CD4-positive, alpha-beta T cell treated with Interleukin-1 beta for 1 hour (primary cell): ENCODE measurements around the gene CLCN4.
A peak's percentile ranks its signal among the peaks of the same experiment; 100 is the strongest.

ENCODE experiments used
- DNase-seq, 2 donors: peaks; one replicate each; pipeline ENCODE4 v3.0.0-alpha.2; 2020 to 2022

Gene CLCN4

DNA sequence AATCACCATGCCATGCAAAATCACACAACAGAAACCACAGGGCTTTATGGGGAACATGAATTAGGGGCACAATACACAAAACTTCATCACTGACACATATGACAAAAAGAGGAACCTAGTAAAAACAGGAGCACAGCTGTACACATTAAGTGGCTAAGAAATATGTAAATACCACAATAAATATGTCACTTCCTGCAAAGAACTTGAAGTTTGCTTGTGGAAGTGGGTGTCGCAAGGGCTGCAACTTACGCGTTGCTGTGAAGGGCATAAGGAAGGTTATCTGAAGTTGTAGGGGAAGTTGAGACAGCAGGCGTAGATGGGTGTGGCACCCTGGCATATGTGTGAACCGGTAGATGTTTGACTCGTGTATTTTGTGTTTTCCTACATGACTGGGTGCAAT, 42.4 kb downstream of the CLCN4 start:
- DNase-seq = peak in 1 of 2 donors; percentile 82

DNA sequence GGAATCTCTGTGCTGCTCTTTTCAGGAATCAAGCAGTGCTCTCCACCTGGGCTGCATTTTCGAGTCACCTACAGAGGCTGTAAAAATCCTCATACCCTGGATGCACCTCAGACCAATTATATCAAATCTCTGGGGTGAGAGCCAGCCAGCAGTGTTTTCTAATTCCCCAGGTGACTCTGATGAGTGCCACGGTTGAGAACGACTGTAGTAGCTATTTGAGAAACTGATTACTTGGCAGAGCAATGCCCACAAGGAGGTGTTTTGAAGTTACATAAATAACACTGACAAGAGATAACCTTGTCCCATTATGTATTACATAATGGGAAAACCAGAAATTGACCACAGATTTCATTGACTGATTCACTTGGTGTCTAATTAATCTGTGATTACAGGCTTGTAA, 46.8 kb downstream of the CLCN4 start:
- no peak for DNase-seq

DNA sequence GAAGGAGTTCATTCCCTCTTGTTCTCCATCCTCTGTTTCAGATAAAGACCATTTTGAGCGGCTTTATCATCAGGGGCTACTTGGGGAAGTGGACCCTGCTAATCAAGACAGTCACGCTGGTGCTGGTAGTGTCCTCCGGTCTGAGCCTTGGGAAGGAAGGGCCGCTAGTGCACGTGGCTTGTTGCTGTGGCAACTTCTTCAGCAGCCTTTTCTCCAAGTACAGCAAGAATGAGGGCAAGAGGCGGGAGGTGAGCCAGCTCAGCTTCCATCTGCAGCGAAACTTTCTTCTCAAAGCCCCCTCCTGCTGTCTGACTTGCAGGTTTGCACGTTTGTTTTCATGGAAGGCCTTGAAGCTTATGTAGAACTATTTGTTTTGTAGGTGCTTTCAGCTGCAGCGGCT, 49.5 kb downstream of the CLCN4 start:
- no peak for DNase-seq

DNA sequence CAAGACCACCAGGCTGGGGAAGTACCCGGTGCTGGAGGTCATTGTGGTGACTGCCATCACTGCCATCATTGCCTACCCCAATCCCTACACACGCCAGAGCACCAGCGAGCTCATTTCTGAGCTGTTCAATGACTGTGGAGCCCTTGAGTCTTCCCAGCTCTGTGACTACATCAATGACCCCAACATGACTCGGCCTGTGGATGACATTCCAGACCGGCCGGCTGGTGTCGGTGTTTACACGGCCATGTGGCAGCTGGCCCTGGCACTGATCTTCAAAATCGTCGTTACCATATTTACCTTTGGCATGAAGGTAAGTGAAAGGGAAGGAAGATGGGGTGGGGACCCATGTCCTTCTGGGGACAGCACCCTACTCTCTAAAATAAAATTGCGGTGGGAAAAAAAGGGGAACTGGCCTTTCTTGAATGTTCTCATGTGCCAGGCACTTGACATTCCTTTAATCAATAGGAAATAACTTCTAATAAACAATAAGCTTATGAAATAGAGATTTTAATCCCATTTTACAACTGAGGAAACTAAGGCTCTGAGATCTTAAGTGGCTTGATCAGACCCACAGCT, 51.6 kb downstream of the CLCN4 start:
- DNase-seq = no peak

DNA sequence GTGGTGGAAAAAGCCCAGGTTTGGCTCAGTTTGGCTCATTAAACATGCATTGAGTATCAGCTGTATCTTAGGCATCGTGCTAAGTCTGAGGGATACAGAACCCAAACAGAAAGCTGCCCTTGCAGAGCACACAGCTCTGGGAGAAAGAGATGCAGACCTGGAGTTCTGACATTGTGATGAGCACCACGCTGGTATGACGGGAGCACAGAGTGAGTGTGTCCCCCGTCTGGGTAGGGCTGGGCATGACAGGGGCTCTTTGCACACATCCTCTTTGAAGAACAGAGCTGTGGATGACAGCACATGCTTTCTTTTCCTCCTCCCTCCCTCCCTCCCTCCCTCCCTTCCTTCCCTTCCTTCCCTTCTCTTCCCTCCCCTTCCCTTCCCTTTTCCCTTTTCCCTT, 52.2 kb downstream of the CLCN4 start:
- no peak for DNase-seq

DNA sequence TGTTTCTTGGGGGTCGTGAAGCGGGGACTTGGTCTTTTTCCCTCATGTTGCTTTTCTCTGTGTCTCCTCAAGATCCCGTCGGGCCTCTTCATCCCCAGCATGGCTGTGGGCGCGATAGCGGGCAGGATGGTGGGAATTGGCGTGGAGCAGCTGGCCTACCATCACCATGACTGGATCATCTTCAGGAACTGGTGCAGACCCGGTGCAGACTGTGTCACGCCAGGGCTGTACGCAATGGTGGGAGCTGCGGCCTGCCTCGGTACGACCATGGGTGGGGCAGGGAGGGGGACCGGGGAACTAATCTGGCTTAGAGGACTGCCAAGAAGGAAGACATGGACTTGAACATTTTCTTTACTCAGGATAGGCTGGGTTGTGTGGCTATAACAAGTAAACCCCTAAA, 55.6 kb downstream of the CLCN4 start:
- DNase-seq = no peak

DNA sequence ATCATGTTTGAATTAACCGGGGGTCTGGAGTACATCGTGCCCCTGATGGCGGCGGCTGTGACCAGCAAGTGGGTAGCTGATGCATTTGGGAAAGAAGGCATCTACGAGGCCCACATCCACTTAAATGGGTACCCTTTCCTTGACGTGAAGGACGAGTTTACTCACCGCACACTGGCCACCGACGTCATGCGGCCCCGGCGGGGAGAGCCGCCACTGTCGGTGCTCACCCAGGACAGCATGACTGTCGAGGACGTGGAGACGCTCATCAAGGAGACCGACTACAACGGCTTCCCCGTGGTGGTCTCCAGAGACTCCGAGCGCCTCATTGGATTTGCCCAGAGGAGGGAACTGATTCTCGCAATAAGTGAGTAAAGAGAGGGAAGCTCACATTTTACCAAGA, 56.9 kb downstream of the CLCN4 start:
- DNase-seq = no peak

DNA sequence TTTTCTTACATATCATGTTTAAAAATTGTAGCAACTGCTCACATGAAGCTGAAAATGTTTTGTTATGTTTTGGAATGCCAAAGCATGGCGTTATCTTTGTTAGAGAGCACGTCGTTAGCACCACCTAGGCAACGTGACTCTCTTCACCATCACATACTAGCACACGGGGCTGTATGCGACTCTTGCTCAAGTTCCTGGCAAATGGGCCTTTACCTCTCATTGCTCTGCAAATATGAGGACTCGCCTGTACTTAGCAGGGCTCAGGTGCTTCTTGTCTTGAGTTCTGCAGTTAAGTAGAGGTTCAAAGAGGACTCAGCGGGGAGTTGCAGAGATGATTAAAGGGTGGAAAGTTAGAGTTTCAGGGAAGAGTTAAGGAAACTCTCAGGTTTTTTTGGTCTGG, 59.4 kb downstream of the CLCN4 start:
- no peak for DNase-seq

DNA sequence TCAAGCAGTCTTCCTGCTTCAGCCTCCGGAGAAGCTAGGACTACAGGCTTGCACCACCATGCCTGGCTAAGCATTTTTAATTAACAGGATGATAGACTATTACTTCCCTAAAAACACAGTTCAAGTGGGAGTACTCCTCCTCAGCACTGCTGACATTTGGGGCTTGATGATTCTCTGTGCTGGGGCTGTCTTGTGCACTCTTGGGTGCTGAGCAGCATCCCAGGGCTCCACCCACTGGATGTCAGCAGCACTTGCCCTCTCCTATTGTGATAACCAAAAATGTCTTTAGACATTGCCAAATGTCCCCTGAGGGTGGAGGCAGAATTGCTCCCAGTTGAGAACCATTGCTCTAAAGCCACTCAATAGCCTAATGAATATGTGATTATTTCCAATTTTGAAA, 60.4 kb downstream of the CLCN4 start:
- DNase-seq = peak in 1 of 2 donors; percentile 11

DNA sequence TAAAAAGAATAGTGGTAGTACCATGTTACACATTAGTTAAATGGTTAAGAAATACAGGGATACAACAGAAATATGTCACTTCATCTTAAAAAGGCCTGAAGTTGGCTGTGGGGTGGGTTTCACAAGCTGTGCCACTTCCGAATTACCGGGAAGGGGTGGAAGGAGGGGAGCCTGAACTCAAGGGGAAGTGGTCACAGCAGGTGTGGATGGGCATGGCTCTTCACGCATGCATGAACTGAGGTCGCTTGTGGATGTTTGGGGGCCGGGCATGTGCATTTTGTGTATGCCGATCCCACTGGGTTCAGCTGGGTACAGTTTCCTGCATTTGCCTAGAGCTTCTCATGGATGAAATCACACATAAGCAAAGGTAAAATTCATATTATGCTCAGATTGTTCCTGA, 64.9 kb downstream of the CLCN4 start:
- DNase-seq = no peak

DNA sequence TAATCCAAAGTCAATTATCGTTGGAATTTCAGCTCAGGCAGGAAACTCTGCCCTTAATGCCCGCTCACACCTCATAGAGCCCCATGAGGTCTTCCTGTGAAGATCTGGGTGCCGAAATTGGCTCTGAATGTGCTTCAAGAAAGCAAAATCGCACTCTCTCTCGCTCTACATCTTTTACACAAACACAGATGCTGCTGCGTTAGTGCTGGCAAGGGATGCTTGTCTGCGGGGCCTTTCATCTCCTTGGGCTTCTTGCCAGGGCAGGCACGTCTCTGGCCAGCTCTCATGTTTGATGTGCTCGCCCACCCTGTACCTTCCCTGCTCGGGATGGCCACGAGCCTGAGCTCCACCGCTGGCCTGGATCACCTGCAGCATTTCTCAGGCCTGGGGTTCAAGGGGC, 66.5 kb downstream of the CLCN4 start:
- DNase-seq = no peak

DNA sequence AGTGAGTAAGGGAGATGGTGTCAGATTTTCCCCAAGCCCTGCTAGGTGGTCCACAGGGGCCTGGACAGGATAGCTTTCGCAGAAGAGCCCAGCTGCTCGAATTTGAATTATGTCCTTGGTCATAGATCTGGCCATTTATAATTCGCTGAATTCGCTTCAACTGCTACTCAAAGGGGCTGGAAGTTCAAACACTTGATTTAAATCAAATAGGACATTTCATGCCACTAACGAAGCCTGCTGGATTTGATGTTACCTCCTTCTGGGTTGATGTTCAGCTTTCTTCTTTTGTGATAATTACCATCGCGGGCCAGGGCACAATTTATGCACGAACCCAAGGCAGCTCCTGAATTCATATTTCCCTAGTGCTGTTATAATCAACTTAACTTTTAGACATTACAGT, 67.0 kb downstream of the CLCN4 start:
- no peak for DNase-seq

DNA sequence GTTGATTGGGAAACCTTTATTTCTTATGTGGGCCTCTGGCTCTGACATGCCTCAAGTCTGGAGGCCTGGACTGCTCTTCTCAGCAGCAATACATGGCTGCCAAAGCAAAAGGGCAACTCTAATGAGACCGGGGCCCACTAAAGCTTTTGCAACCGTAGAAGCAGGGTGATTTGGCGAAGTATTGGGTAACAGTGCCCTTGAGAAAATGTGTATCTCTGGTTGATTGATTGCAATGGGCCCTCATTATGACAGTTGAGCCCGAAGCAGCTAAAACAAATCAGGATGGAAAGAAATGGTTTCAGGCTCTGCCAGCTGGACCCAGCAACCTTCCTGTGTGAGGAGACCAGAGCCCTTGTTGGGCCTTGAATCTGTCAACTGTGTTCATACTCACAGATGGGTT, 73.4 kb downstream of the CLCN4 start:
- DNase-seq = no peak

DNA sequence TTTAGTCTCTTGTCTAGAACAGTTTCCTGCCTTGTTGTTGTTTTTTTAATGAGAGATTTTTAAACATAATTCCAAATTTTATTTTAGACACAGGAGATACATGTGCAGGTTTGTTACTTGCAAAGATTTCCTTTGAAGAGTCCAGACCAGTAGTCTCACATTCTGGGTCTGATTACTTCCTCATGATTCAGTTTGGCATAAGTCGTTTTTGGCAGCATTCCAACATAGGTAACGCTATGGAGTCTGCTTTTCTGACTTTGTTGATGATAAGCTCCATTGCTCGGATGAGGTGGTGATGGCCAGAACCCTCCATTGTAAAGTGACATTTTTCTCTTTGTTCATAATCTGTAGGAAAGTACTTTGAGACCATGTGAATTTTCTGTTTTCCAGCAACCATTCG, 74.7 kb downstream of the CLCN4 start:
- no peak for DNase-seq

DNA sequence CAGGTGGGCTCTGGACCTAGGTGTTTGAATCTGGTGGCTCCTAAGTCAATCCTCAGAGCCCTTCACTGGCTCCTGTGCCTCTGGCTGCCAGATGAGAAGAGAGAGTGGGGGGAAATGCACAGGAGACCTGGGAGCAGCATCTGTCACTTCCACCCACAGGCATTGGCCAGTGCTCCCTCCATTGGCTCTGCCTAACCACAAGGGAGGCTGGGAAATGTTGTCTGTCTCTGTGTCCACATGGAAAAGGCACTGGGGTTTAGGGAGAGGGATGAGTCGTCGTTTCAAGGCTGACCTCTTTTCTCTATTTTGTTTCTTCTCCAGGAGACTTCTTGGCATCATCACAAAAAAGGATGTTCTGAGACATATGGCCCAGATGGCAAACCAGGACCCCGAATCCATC, 76.4 kb downstream of the CLCN4 start:
- no peak for DNase-seq

DNA sequence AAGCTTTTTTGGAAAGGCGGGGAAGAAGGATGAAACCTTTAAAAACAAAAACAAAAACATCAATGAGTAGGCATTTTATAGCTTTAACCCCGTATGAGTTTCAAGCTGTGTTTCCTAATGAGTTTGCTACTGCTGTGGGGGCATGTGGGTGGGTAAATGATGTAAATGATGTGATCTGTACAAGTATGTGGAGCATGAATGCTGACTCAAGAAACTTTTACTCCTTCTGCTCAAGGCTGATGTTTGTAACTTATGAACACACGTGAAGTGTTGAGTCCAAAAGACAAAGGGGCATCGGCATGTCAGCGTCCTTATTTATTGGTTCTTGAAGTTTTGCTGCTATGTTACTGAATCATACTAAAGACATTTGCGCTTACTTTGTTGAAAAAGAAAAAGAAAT, 76.9 kb downstream of the CLCN4 start:
- DNase-seq = no peak

DNA sequence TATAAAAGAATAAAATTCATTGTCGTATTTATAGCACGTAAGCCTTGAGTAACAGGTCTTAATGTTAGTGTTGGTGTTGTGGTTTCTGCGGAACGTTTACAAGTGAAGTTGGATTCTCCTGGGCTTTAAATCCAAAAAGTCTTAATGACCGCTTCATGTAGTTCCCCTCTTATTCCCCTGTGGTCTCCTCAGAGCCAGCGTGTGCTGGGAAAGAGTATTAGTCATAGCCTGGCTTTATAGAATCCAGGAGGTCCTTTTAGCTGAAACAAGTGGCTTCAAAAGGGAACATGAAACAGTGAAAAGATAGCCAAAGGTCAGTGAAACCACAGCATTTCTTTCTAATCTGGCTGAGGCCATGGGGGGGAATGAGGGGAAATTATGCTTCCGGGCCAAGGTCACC, 79.1 kb downstream of the CLCN4 start:
- DNase-seq = no peak

DNA sequence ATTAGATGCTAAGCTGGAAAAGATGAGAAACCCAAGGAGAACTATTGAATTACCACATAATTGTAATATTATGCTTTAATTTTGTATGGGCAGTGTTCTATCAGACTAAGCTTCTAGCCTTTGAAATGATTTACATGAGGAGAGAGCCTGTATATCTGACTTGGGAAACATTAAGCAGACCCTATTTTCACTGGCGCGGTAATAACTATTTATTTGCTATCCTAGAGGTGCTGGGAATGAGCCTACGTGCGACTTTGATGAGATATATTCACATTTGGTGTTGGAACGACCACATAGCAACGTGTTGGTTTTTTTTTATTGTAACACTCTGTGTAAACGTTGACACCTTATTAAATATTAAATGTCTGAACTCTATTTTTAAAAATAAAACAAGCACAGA, 80.5 kb downstream of the CLCN4 start:
- no peak for DNase-seq

DNA sequence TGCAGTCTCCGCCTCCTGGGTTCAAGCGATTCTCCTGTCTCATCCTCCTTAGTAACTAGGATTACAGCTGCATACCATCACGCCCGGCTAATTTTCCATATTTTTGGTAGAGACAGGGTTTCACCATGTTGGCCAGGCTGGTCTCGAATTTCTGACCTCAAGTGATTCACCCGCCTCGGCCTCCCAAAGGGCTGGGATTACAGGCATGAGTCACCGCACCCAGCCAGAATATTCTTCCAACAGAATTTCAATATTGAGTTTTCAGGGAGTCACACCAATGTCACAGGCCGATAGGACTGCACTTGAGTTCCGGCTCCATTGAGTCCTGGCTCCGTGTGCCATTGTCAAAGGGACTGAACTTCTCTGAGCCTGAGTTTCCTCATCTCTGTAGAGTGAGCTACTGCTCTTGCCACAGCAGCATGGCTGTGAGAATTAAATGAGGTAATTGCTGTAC, 82.9 kb downstream of the CLCN4 start:
- DNase-seq = no peak

DNA sequence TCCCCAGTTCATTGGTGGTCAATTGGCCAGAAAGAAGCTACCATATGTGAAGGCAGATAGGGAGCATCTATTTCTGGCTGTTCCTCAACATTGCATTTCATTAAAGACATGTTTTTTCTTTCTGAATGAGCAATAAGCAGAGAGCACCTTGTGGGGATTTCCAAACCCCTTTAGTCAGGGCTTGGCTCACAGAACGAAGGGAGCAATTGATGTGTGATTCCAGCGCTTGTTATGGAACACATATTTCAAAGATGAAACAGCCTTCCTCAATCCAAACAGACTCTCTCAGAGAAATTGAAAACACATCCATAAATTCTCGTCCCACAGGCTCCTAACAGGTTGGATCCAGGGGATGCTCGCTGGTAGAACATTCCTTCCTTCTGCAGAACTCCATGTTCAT, 84.1 kb downstream of the CLCN4 start:
- DNase-seq = no peak

DNA sequence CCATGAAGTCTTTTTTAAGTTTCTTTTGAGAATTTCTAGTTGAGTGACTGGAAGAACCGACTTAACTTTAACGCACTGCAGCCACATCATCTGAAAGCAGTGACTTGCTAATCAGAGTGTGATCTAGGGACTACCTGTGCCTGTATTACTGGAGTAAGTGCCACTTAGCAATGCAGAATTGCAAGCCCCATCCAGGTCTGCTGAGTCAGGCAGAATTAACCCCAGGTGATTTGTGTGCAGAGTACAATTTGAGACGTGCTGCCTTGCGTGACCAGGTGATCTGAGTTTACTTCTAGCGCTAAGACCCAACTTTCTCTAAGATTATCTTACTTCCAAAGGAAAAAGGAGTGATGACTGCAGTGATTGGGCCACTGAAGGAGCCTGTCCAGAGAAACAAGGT, 85.3 kb downstream of the CLCN4 start:
- no peak for DNase-seq

DNA sequence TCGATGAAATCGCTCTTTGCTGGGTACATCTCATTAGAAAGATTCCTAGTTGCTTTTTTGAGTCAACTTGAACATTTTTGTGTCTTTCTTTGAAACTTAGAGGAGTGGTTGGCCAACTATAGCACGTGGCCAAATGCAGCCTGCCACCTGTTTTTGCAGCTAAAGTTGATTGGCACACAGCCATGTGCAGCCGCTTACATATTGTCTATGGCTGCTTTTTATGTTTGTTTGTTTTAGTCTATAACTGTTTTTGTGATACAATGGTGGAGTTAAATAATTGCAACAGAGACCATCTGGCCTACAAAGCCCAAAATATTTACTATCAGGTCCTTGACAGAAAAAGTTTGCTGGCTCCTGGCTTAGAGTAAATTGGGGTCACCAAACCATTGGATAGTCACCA, 86.3 kb downstream of the CLCN4 start:
- DNase-seq = no peak

DNA sequence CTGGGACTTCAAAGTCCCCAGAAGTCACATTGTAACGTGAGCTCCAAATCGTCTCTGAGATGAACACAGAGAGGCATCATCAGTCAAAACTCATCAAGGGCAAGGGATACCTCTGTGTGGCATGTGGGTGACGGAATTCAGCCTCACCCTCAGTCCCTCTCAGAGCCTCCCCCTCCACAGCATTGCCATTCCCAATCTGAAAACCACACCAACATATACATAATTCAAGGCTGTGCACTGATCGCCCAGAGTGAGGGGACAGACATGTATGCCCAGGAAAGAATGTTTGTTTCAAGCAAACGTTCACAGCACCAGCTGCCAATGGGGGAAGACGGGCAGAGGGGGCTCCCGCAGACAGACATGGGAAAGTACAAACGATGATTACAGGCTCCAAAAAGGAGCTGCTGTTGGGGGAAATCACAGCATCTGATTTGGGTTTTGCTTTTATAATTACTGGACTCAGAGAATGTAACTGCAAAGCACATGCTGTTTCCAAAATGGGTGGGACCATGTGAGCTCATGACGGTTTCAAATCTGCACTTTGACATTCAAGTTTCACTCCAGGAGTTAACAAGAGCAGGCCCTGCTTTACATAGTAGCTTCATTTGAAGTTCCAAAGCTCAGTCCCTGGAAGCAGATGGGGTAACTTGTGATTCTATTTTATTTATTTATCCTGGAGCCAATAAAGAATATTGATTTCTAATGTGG, 88.3 kb downstream of the CLCN4 start:
- no peak for DNase-seq

DNA sequence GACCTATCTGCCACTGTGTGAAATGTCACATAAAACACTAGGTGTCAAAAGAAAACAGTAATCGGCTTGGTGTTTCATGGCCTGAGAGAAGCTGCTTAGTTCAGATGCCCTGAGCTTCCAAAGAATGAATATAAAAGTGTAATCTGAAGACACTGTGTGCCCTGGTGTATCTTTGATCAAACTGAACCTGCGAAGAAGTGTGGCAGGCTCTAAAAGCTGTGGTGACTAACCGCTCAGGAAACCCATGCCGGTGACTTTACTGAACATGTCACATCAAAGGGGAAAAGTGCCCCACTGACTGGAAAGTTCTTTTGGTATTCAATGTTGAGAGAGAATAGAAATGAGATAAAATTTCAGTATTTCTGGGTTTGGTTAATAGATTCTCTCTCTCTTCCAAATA, 89.1 kb downstream of the CLCN4 start:
- no peak for DNase-seq

DNA sequence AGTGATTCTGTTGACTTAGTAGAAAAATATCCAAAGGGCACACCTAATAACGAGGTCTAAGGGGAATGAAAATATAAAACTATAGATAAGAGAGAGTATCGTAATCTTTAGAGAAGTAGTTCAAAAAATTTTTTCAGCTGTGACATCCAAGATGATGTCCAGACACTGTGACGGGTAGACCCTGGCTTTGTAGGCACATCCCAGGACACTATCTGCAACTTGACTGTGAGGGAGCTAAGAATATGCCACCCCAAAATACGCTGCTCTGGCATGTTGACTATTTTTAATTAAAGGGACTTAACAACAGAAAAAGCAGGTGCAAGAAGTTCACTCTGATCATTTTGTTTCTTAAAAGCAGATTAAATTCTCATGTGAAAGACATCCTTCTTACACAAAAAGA, 89.5 kb downstream of the CLCN4 start:
- DNase-seq = no peak
